Measurements from ENCODE around the gene PROB1.
A peak's percentile ranks its signal among the peaks of the same experiment; 100 is the strongest.

Gene PROB1

DNA sequence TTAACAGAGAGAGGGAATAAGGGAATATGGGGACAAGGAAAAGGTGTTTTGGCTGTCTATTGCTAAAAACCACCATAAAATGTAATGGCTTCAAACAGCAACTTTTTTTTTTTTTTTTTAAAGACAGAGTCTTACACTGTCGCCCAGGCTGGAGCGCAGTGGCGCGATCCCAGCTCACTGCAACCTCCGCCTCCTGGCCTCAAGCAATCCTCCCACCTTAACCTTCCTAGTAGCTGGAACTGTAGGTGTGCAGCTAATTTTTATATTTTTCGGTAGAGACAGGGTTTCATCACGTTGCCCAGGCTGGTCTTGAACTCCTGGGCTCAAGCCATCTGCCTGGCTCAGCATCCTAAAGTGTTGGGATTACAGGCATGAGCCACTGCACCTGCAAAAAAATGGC, 13.3 kb upstream of the PROB1 start:
- in situ Hi-C loops (cut with HindIII; ENCODE audit: low sequenced_read_pairs) = no loop called here
- no peak overlapping the region for H3K4me3 ChIP-seq (ENCODE audit: low read depth, low read length)
- TF ChIP-seq, protein P1, sequence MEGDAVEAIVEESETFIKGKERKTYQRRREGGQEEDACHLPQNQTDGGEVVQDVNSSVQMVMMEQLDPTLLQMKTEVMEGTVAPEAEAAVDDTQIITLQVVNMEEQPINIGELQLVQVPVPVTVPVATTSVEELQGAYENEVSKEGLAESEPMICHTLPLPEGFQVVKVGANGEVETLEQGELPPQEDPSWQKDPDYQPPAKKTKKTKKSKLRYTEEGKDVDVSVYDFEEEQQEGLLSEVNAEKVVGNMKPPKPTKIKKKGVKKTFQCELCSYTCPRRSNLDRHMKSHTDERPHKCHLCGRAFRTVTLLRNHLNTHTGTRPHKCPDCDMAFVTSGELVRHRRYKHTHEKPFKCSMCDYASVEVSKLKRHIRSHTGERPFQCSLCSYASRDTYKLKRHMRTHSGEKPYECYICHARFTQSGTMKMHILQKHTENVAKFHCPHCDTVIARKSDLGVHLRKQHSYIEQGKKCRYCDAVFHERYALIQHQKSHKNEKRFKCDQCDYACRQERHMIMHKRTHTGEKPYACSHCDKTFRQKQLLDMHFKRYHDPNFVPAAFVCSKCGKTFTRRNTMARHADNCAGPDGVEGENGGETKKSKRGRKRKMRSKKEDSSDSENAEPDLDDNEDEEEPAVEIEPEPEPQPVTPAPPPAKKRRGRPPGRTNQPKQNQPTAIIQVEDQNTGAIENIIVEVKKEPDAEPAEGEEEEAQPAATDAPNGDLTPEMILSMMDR (IDR thresholded peaks at IDR 0.05; ENCODE audit: low read depth, low read length, missing control alignments) = no peak
- no peak for DNase-seq (ENCODE audit: low read depth)

DNA sequence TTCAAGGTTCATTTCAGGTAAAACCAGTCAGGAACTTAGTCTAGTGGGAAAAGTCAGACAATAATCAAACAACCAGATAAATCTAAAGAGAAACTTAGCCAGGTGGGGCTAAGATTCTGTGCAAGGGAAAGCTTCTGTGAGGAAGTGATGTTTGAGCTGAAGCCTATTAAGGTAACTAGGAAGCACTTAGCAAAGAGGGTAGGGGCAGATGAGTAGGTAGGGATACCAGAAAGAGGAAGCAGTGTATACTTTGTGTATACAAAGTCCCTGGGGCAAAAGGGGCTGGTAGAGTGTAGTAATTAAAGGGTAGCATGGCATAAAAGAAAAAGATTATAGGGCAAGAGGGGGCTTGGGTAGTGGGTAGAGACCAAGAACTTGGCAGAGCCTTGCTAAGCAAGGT, 12.6 kb upstream of the PROB1 start:
- no peak overlapping the region for H3K4me3 ChIP-seq (ENCODE audit: low read depth, low read length)
- TF ChIP-seq, protein P1 (IDR thresholded peaks at IDR 0.05; ENCODE audit: low read depth, low read length, missing control alignments) = no peak
- in situ Hi-C loops (cut with HindIII; ENCODE audit: low sequenced_read_pairs) = no loop called here
- no peak for DNase-seq (ENCODE audit: low read depth)

DNA sequence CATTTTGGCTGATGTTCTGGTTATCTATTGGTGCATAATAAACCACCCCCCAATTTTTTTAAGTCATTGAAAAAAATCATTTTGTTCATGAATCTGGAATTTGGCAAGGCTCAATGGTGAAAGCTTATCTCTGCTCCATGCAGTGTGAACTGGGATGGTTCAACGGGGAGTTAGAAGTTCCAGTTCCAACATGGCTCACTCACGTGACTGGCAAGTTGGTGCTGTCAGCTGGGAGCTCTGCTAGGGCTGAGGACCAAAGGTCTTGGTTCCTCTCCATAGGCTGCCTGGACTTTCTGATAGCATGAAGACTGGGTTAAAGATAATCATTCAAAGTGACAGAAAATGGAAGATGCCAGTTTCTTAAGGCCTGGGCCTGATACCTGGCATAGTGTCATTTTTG, 12.1 kb upstream of the PROB1 start:
- no peak for DNase-seq (ENCODE audit: low read depth)
- in situ Hi-C loops (cut with HindIII; ENCODE audit: low sequenced_read_pairs) = no loop called here
- H3K4me3 ChIP-seq (ENCODE audit: low read depth, low read length) = no peak overlapping the region
- TF ChIP-seq, protein P1 (IDR thresholded peaks at IDR 0.05; ENCODE audit: low read depth, low read length, missing control alignments) = no peak

DNA sequence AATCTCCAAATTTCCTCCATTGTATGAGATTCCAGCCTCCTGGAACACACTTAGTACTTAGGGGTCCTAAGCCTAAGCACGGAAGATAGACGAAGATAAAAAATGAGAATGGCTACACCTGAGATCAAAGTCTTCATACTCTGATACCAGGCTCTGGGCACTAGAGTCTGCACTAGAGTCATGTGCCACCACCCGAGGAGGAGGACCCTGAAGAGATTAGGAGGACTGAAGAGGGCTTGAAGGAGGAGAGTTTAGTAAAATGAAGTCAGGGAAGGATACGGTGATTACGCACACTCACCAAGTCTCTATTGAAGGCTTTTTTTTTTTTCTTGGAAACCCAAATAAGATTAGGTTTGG, 9.6 kb upstream of the PROB1 start:
- TF ChIP-seq, protein P1 (IDR thresholded peaks at IDR 0.05; ENCODE audit: low read depth, low read length, missing control alignments) = no peak
- DNase-seq (ENCODE audit: low read depth) = no peak
- no peak overlapping the region for H3K4me3 ChIP-seq (ENCODE audit: low read depth, low read length)
- in situ Hi-C loops (cut with HindIII; ENCODE audit: low sequenced_read_pairs) = no loop called here

DNA sequence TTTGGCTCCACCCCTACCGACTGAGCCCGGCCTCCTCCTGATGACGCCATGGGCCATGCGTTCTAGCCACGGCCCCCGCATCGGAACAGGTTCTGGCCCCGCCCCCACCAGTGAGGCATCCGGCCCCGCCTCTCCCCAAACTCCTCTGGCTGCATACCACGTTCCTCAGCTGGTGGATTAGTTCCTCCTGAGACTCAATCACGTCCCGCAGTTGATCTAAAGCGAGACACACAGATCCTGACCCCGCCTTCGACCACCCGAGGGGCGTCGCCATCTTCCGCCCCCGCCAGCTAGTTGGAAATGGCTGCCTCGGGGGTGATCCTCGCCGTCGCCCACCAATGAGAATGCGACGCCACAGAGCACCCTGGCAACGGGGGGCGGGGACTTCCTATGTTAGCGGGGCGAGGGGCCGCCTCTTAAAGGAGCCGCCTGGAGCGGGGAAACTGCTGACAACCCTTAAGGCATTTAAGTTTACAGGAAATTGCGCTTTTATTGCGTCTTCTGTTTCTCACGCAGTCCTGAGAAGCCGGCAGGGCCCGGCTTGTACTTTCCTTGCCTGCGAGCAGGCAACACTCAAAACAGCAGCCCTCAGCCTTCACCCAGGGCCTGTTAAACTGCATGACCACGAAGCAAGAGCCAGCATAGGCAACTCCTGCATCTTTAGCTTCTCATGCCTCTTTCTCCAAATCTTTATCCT, 9.0 kb upstream of the PROB1 start, which contains the start of gene SPATA24:
Gene SPATA24, minus strand, starts transcription at position 303 of the 697 bp plus-strand sequence. Its CDS starts 29 bp downstream, at position 274.
- DNase-seq (ENCODE audit: low read depth) = peak; percentile 93
- TF ChIP-seq, protein P1 (IDR thresholded peaks at IDR 0.05; ENCODE audit: low read depth, low read length, missing control alignments) = no peak
- peak within 1 kb of the TSS; percentile 54 for H3K4me3 ChIP-seq (ENCODE audit: low read depth, low read length)
- in situ Hi-C loops (cut with HindIII; ENCODE audit: low sequenced_read_pairs) = no loop called here

DNA sequence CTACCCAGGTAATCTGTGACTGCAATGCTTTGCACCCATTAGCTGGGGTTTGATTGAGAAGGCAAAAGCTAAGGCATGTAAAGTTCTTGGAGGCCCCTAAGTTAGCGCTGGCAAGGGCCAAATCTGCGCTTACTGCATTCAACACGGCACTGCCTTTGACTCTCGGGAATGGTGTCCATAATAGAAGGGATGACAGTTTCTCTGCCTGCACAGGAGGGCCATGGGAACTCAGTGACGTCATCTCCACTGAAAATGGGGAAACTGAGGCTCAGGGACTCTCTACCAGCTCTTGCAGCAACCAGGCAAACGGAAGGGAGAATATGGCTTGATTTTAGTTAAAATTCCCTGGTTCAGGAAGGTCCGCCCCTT, 8.5 kb upstream of the PROB1 start:
- no peak for DNase-seq (ENCODE audit: low read depth)
- H3K4me3 ChIP-seq (ENCODE audit: low read depth, low read length) = peak overlapping the region; percentile 54
- in situ Hi-C loops (cut with HindIII; ENCODE audit: low sequenced_read_pairs) = no loop called here
- TF ChIP-seq, protein P1 (IDR thresholded peaks at IDR 0.05; ENCODE audit: low read depth, low read length, missing control alignments) = no peak
